WTC11 (cell line): Measurements from ENCODE around the gene RASA2. TPM values are rescaled to one million over a fixed set of nuclear protein-coding genes. Genes with fewer than 3 reads are reported as not detected.

ENCODE experiments used
- ATAC-seq: fragments of 200-7000 bp; cut with Tn5 transposase; 2 replicates; pipeline ENCODE4 v1.10.0; 2021; ENCODE audit warnings: mild to moderate bottlenecking, moderate library complexity
- CTCF ChIA-PET: fragments of 300-600 bp; sonication (Branson Sonifier 250); formaldehyde crosslinking; loops from one replicate; lab custom pipeline; 2021; ENCODE audit warnings: antibody characterized with exemption; lab: Charles Lee
- POLR2A ChIA-PET: fragments of 350-600 bp; sonication (Branson Sonifier 250); formaldehyde crosslinking; loops from one replicate; lab custom pipeline; 2021; ENCODE audit warnings: antibody characterized with exemption; lab: Charles Lee
- DNase-seq: peaks from one replicate; pipeline ENCODE4 v3.0.0; 2021; ENCODE audit warnings: low spot score
- H3K27ac Mint-ChIP-seq: 2 replicates; pipeline ENCODE4 v1.8.0; 2021; ENCODE audit warnings: mixed read lengths
- H3K27me3 Mint-ChIP-seq: 2 replicates; pipeline ENCODE4 v1.8.0; 2021; ENCODE audit warnings: low read depth, mild to moderate bottlenecking, moderate library complexity, mixed read lengths
- H3K36me3 Mint-ChIP-seq: 2 replicates; pipeline ENCODE4 v1.8.0; 2021; ENCODE audit warnings: mixed read lengths
- H3K4me1 Mint-ChIP-seq: 2 replicates; pipeline ENCODE4 v1.8.0; 2022; ENCODE audit warnings: mixed read lengths
- H3K4me3 Mint-ChIP-seq: 2 replicates; pipeline ENCODE4 v1.8.0; 2021; ENCODE audit warnings: mild to moderate bottlenecking, moderate library complexity, mixed read lengths
- H3K9me3 Mint-ChIP-seq: 2 replicates; pipeline ENCODE4 v1.8.0; 2021; ENCODE audit warnings: mixed read lengths
- AR ChIP-seq: fragments of 250-450 bp; sonication (Bioruptor Pico); IDR thresholded peaks from 2 replicates; pipeline ENCODE4 v1.9.0; 2021; ENCODE audit warnings: mild to moderate bottlenecking
- CTCF ChIP-seq: fragments of 200-600 bp; IDR thresholded peaks from 2 replicates; pipeline ENCODE4 v1.8.0; 2022; ENCODE audit warnings: antibody characterized with exemption
- EMX1 ChIP-seq: fragments of 250-450 bp; sonication (Bioruptor Pico); IDR thresholded peaks from 2 replicates; pipeline ENCODE4 v1.8.0; 2021; ENCODE audit warnings: mild to moderate bottlenecking
- GRHL2 ChIP-seq: fragments of 250-450 bp; sonication (Bioruptor Pico); IDR thresholded peaks from 2 replicates; pipeline ENCODE4 v1.8.0; 2022; ENCODE audit warnings: mild to moderate bottlenecking, moderate library complexity; ENCODE audit not compliant: insufficient replicate concordance, severe bottlenecking
- KAT7 ChIP-seq: sonication (generic); formaldehyde crosslinking; IDR thresholded peaks from 2 replicates; pipeline ENCODE4 v1.8.1; 2023; ENCODE audit warnings: missing genetic modification reagents, mild to moderate bottlenecking, borderline replicate concordance
- MLX ChIP-seq: sonication (generic); formaldehyde crosslinking; IDR thresholded peaks from 2 replicates; pipeline ENCODE4 v1.8.1; 2023; ENCODE audit warnings: mild to moderate bottlenecking, missing genetic modification reagents, moderate library complexity
- NFE2L1 ChIP-seq: sonication (generic); formaldehyde crosslinking; IDR thresholded peaks from 2 replicates; pipeline ENCODE4 v1.8.1; 2023; ENCODE audit warnings: missing genetic modification reagents
- PRRX2 ChIP-seq: fragments of 250-450 bp; sonication (Bioruptor Pico); IDR thresholded peaks from 2 replicates; pipeline ENCODE4 v1.8.0; 2021; ENCODE audit warnings: mild to moderate bottlenecking
- SOX15 ChIP-seq: fragments of 250-450 bp; sonication (Bioruptor Pico); IDR thresholded peaks from 2 replicates; pipeline ENCODE4 v1.9.0; 2021; ENCODE audit warnings: mild to moderate bottlenecking
- ZBTB43 ChIP-seq: sonication (generic); formaldehyde crosslinking; IDR thresholded peaks from 2 replicates; pipeline ENCODE4 v1.8.1; 2023; ENCODE audit warnings: mild to moderate bottlenecking, missing genetic modification reagents
- ZNF396 ChIP-seq: fragments of 250-450 bp; sonication (Bioruptor Pico); IDR thresholded peaks from 2 replicates; pipeline ENCODE4 v1.8.0; 2021; ENCODE audit warnings: mild to moderate bottlenecking, moderate library complexity, borderline replicate concordance
- ZNF416 ChIP-seq: fragments of 250-450 bp; sonication (Bioruptor Pico); IDR thresholded peaks from 2 replicates; pipeline ENCODE4 v1.9.0; 2021; ENCODE audit warnings: mild to moderate bottlenecking, inconsistent platforms
- ZNF532 ChIP-seq: fragments of 250-450 bp; sonication (Bioruptor Pico); IDR thresholded peaks from 2 replicates; pipeline ENCODE4 v1.9.0; 2021; ENCODE audit warnings: mild to moderate bottlenecking, borderline replicate concordance
- total RNA-seq: library from RNA; stranded (reverse); gene quantifications from 3 replicates; pipeline ENCODE4 v1.2.3, GENCODE V29; 2021

Gene RASA2
- total RNA-seq, 1 experiment from 2014 or later = 13.9 TPM

- TF ChIP-seq ZNF532 (CRISPR knock-in tag) = no peak
- TF ChIP-seq ZBTB43 (CRISPR knock-in tag) = no peak
- no peak for TF ChIP-seq ZNF416 (CRISPR knock-in tag)
- TF ChIP-seq, all 79 proteins: peak for 0
These were observed 29.1 kb upstream of the RASA2 start (continued) for GRCh38 chr3:141457624-141458236.

- no peak overlapping the region for H3K27ac Mint-ChIP-seq
- no peaks in the 10 kb centered on the region for H3K36me3 Mint-ChIP-seq
- ChIA-PET CTCF (interaction anchor here (1.5 to 3.5 kb wide), 7 partner anchors 29 to 186 kb away, joined by 5 to 47 read pairs (median 12); no protein-coding TSS in a partner anchor), POLR2A (interaction anchor here (1.5 kb wide), 1 partner anchor 102 kb away, joined by 4 read pairs; no protein-coding TSS in a partner anchor)
- no peak for TF ChIP-seq GRHL2 (CRISPR knock-in tag)
- no peak for TF ChIP-seq ZNF396 (CRISPR knock-in tag)
- no peak for DNase-seq
- H3K4me1 Mint-ChIP-seq = peaks cover 14% of the 10 kb centered on the region
- no peak for ATAC-seq
- peaks cover 6% of the 10 kb centered on the region for H3K9me3 Mint-ChIP-seq
- no peak overlapping the region for H3K4me3 Mint-ChIP-seq
- H3K27me3 Mint-ChIP-seq = peaks cover 4% of the 10 kb centered on the region
These were observed 27.8 kb upstream of the RASA2 start for GRCh38 chr3:141459008-141459407.

- TF ChIP-seq CTCF (peak; percentile 57), KAT7 (CRISPR knock-in tag) (no peak)
- Mint-ChIP-seq H3K36me3 (no peaks in the 10 kb centered on the region), H3K27me3 (peaks cover 4% of the 10 kb centered on the region), H3K27ac (no peak overlapping the region), H3K9me3 (peaks cover 17% of the 10 kb centered on the region), H3K4me3 (no peak overlapping the region), H3K4me1 (peaks cover 11% of the 10 kb centered on the region)
- DNase-seq = peak; percentile 93
- CTCF ChIA-PET = interaction anchor here (0.5 to 3.5 kb wide), 32 partner anchors 8 to 453 kb away, joined by 3 to 47 read pairs (median 4); partner anchors contain the start of gene RNF7
- POLR2A ChIA-PET = interaction anchor here (1.5 kb wide), 1 partner anchor 101 kb away, joined by 4 read pairs; no protein-coding TSS in a partner anchor
- peak; percentile 99 for ATAC-seq
These were observed 26.6 kb upstream of the RASA2 start for GRCh38 chr3:141460097-141460704.

GRCh38 chr3:141462176-141462859, 24.5 kb upstream of the RASA2 start:
- no peak overlapping the region for H3K27ac Mint-ChIP-seq
- TF ChIP-seq PRRX2 (CRISPR knock-in tag) (no peak), SOX15 (no peak), CTCF (no peak), AR (CRISPR knock-in tag) (no peak), EMX1 (CRISPR knock-in tag) (no peak), ZNF396 (CRISPR knock-in tag) (no peak), NFE2L1 (no peak), ZNF416 (CRISPR knock-in tag) (no peak), MLX (no peak)

More at GRCh38 chr3:141462176-141462859, 24.5 kb upstream of the RASA2 start:
- no peaks in the 10 kb centered on the region; the same call in 1 of the 2 replicates for H3K27me3 Mint-ChIP-seq
- ChIA-PET POLR2A (no interaction called here), CTCF (no interaction called here)
- H3K9me3 Mint-ChIP-seq = peaks cover 17% of the 10 kb centered on the region
- no peaks in the 10 kb centered on the region for H3K36me3 Mint-ChIP-seq
- H3K4me3 Mint-ChIP-seq = no peak overlapping the region
- no peak for ATAC-seq
- H3K4me1 Mint-ChIP-seq = no peaks in the 10 kb centered on the region
- DNase-seq = no peak
